Stimulated activated CD8-positive, alpha-beta memory T cell treated with anti-CD3 and anti-CD28 coated beads, Interleukin-4, amount 100 ng/mL, for 24 hours (primary cell): Measurements from ENCODE around the gene B4GALT7.
"Not testable (repeated sequence)": the region's sequence is repeated elsewhere in the genome, so short reads cannot be mapped to it uniquely, and the experiment has no call there.

Source experiments
- DNase-seq: peaks from one replicate; pipeline ENCODE4 v3.0.0-alpha.2; 2020; ENCODE audit warnings: low read depth

B4GALT7 gene

GRCh38 chr5:177609076-177610059, 9.4 kb downstream of the B4GALT7 start:
- no peak for DNase-seq

- DNase-seq: no peak
Measured at GRCh38 chr5:177610131-177610769, 10.3 kb downstream of the B4GALT7 start.

DNA sequence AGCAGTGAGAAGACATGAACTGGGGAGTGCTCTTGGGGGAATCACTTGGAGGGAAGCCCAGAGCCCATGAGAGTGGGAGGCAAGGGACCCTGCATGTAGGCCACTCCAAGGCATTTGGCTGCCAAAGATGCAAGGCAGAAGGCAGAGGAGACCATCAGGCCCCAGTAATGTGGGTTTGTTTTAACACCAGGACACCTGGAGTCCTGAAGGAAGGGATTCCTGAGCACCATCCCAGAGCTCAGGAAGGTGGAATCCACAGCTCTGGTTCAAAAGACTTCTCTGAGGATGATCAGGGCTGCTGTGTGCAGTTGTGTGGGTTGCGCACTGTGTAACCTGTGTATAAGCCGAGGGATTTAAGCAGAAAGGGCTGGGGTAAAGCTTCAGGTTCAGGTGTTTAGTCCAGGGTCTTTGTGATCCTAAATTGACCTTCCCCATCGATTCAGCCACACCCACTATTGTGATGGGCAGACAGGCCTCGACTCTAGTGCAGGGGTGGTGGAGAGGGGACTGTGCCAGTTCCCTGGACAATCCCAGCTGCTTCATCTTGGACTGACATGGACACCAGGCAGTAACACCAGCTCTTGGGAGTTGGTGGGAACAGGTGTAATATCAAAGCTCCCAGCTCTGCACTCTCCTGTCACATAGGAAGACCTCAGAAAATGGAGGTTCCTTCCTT, 11.0 kb downstream of the B4GALT7 start:
- no peak for DNase-seq

DNA sequence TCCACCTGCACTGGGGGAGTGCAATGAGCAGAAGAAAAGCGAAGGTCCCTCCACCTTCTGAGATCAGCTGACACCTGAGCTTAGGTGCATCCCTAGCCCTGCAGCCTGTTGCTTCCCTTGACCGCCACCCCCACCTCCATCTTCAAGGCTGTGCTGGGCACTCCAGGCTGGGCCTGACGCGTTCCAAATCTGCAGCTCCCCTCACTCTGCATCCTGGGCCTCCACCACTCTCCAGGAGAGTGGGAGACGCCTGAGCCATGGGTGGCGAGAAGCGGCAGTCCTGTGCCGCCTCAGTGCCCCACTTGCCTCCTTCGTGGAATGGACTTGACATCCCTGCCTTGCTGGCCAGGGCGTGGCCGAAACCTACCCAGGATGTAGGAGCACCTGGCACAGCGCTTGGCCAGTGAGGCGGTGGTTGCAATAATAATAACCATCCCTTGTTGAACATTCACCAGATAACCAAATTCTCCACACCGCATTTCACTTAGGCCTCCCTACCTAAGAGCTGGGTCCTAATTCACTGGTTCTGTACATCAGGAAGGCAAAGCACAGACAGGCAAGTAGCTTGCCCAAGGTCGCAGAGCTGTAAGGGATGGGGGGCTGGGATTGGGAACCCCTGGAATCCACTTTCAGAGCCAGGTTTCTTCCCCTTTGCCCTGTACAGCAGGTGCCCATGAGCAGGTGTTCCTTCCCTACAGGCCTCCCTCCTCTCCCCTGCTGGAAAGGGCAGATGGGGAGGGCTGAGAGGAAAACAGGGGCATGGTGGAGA, 11.7 kb downstream of the B4GALT7 start:
- DNase-seq: no peak

- DNase-seq: no peak
Measured at GRCh38 chr5:177612215-177612673, 12.3 kb downstream of the B4GALT7 start.

- DNase-seq: no peak
Measured at GRCh38 chr5:177620560-177620959, 20.6 kb downstream of the B4GALT7 start.

DNA sequence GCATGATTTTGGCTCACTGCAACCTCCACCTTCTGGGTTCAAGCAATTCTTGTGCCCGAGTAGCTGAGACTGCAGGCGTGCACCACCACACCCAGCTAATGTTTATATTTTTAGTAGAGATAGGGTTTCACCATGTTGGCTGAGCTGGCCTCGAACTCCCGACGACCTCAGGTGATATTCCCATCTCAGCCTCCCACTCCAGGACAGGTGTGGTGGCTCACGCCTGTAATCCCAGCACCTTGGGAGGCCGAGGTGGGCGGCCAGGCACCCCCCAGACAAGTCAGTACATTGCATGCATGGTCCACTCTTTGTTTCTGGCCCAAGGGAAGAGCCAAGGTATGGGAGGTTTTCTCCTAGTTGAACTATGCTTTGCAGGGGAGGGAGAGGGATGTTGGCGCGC, 24.2 kb downstream of the B4GALT7 start:
- not testable (repeated sequence) for DNase-seq

- DNase-seq: not testable (repeated sequence)
Measured at GRCh38 chr5:177630186-177630585, 30.3 kb downstream of the B4GALT7 start.

GRCh38 chr5:177634912-177635311, 35.0 kb downstream of the B4GALT7 start:
- DNase-seq: not testable (repeated sequence)

- DNase-seq: not testable (repeated sequence)
Measured at GRCh38 chr5:177645462-177645861, 45.5 kb downstream of the B4GALT7 start.

- not testable (repeated sequence) for DNase-seq
Measured at GRCh38 chr5:177651235-177651634, 51.3 kb downstream of the B4GALT7 start.

GRCh38 chr5:177657846-177658245, 57.9 kb downstream of the B4GALT7 start:
- DNase-seq: not testable (repeated sequence)

- DNase-seq: not testable (repeated sequence)
Measured at GRCh38 chr5:177658542-177658941, 58.6 kb downstream of the B4GALT7 start.
